ENCODE data around the gene NAA50. TPM values are rescaled to one million over a fixed set of nuclear protein-coding genes. Genes with fewer than 3 reads are reported as not detected.

The NAA50 gene
- polyA plus RNA-seq, 1 of the 3 experiments (the other 2 are of a cell fraction), result 79.5 TPM

DNA sequence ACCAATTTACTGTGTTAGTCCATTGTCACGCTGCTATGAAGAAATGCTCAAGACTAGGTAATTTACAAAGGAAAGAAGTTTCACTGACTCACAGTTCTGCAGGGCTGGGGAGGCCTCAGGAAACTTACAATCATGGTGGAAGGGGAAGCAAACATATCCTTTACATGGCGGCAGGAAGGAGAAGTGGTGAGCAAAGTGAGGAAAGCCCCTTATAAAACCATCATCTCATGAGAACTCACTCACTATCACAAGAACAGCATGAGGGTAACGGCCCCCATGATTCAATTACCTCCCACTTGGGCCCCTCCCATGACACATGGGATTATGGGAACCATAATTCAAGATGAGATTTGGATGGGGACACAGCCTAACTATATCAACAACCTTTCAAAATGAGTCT, 69.8 kb downstream of the NAA50 start:
- no peak overlapping the region for H3K4me3 ChIP-seq (ENCODE audit: low read depth in 2 of 2, low read length in 1 of 2)
- 91% methylated on average over 3 of the region's 3 CpGs for WGBS (ENCODE audit: low lambda C conversion rate)
- H3K36me3 ChIP-seq (replicated peaks in 1 of 2; ENCODE audit: control insufficient read depth in 1 of 2, insufficient read depth in 2 of 2, low read length in 1 of 2), result peaks cover 8 to 14% of the 10 kb centered on the region in 2 experiments
- no peaks in the 10 kb centered on the region for H3F3A ChIP-seq (replicated peaks; ENCODE audit: insufficient read depth)
- no peaks in the 10 kb centered on the region for H3K4me1 ChIP-seq (ENCODE audit: control insufficient read depth in 1 of 2, insufficient read depth in 2 of 2, low read depth in 1 of 2, low read length in 1 of 2)
- H3K9me3 ChIP-seq, result no peaks in the 10 kb centered on the region
- H3K79me2 ChIP-seq (ENCODE audit: insufficient read depth), result peaks cover 7% of the 10 kb centered on the region; the same call in 1 of the 2 replicates
- no peaks in the 10 kb centered on the region for H4K20me1 ChIP-seq (ENCODE audit: insufficient read depth)
- no peak for DNase-seq
- no peak overlapping the region for H3K9ac ChIP-seq
- no peak for TF ChIP-seq ELF1 (IDR thresholded peaks at IDR 0.05)
- no peak for TF ChIP-seq GABPA (IDR thresholded peaks at IDR 0.05; ENCODE audit: low read depth)
- TF ChIP-seq, protein P1, sequence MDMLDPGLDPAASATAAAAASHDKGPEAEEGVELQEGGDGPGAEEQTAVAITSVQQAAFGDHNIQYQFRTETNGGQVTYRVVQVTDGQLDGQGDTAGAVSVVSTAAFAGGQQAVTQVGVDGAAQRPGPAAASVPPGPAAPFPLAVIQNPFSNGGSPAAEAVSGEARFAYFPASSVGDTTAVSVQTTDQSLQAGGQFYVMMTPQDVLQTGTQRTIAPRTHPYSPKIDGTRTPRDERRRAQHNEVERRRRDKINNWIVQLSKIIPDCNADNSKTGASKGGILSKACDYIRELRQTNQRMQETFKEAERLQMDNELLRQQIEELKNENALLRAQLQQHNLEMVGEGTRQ (IDR thresholded peaks at IDR 0.05; ENCODE audit: borderline replicate concordance, low read depth, low read length), result no peak
- no peak for TF ChIP-seq JUND (IDR thresholded peaks at IDR 0.05)
- TF ChIP-seq RFX5 (IDR thresholded peaks at IDR 0.05; ENCODE audit: low read length), result no peak
- TF ChIP-seq, protein P2, sequence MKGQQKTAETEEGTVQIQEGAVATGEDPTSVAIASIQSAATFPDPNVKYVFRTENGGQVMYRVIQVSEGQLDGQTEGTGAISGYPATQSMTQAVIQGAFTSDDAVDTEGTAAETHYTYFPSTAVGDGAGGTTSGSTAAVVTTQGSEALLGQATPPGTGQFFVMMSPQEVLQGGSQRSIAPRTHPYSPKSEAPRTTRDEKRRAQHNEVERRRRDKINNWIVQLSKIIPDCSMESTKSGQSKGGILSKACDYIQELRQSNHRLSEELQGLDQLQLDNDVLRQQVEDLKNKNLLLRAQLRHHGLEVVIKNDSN (IDR thresholded peaks at IDR 0.05; ENCODE audit: borderline replicate concordance, low read depth), result no peak
- TF ChIP-seq, protein P3, sequence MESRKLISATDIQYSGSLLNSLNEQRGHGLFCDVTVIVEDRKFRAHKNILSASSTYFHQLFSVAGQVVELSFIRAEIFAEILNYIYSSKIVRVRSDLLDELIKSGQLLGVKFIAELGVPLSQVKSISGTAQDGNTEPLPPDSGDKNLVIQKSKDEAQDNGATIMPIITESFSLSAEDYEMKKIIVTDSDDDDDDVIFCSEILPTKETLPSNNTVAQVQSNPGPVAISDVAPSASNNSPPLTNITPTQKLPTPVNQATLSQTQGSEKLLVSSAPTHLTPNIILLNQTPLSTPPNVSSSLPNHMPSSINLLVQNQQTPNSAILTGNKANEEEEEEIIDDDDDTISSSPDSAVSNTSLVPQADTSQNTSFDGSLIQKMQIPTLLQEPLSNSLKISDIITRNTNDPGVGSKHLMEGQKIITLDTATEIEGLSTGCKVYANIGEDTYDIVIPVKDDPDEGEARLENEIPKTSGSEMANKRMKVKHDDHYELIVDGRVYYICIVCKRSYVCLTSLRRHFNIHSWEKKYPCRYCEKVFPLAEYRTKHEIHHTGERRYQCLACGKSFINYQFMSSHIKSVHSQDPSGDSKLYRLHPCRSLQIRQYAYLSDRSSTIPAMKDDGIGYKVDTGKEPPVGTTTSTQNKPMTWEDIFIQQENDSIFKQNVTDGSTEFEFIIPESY (IDR thresholded peaks at IDR 0.05; ENCODE audit: borderline replicate concordance, low read depth), result no peak
- TF ChIP-seq FOXM1 (IDR thresholded peaks at IDR 0.05; ENCODE audit: low read depth), result no peak
- TF ChIP-seq SMC3 (IDR thresholded peaks at IDR 0.05; ENCODE audit: low read depth, low read length), result no peak
- TF ChIP-seq TAF1 (IDR thresholded peaks at IDR 0.05; ENCODE audit: borderline replicate concordance, low read depth, low read length), result no peak
- TF ChIP-seq, protein P4, sequence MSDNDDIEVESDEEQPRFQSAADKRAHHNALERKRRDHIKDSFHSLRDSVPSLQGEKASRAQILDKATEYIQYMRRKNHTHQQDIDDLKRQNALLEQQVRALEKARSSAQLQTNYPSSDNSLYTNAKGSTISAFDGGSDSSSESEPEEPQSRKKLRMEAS (IDR thresholded peaks at IDR 0.05; ENCODE audit: low read depth), result no peak
- TF ChIP-seq TEAD4 (IDR thresholded peaks at IDR 0.05; ENCODE audit: borderline replicate concordance, insufficient read depth), result no peak
- TF ChIP-seq RAD21 (IDR thresholded peaks at IDR 0.05; ENCODE audit: low read length), result no peak
- TF ChIP-seq, protein P5, sequence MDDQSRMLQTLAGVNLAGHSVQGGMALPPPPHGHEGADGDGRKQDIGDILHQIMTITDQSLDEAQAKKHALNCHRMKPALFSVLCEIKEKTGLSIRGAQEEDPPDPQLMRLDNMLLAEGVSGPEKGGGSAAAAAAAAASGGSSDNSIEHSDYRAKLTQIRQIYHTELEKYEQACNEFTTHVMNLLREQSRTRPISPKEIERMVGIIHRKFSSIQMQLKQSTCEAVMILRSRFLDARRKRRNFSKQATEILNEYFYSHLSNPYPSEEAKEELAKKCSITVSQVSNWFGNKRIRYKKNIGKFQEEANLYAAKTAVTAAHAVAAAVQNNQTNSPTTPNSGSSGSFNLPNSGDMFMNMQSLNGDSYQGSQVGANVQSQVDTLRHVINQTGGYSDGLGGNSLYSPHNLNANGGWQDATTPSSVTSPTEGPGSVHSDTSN (IDR thresholded peaks at IDR 0.05), result no peak
- no peak for TF ChIP-seq SIN3A (IDR thresholded peaks at IDR 0.05; ENCODE audit: borderline replicate concordance, low read depth, low read length)
- no peak for TF ChIP-seq EZH2phosphoT487 (IDR thresholded peaks at IDR 0.05; ENCODE audit: borderline replicate concordance, low read depth)
- no peak for TF ChIP-seq MXI1 (IDR thresholded peaks at IDR 0.05; ENCODE audit: low read depth, low read length)
- no peak for TF ChIP-seq CHD2 (IDR thresholded peaks at IDR 0.05; ENCODE audit: low read length, partially characterized antibody)
- TF ChIP-seq NRF1 (IDR thresholded peaks at IDR 0.05; ENCODE audit: low read depth, low read length), result no peak
- no peak for TF ChIP-seq NFIC (IDR thresholded peaks at IDR 0.05; ENCODE audit: borderline replicate concordance)
- H3K9me2 ChIP-seq, result no peaks in the 10 kb centered on the region
- H3K4me2 ChIP-seq, result no peak overlapping the region
- H3K27ac ChIP-seq (ENCODE audit: low read depth in 2 of 2, low read length in 1 of 2), result no peak overlapping the region
- no peaks in the 10 kb centered on the region for H3K27me3 ChIP-seq (ENCODE audit: insufficient read depth)
- ChIA-PET POLR2A (no interaction called here), CTCF (no interaction called here)
- no peak overlapping the region for H2AFZ ChIP-seq (ENCODE audit: low read depth)
